Muscle of leg (tissue), 11 donors: ENCODE results near the gene EVL. TPM values are rescaled to one million over a fixed set of nuclear protein-coding genes. Genes with fewer than 3 reads are reported as not detected.

ENCODE experiments used
- DNase-seq: peaks from one replicate; pipeline ENCODE4 v3.0.0; 2013
- H3K27ac ChIP-seq: one replicate; pipeline ENCODE4 v1.5.1; 2013; ENCODE audit warnings: mild to moderate bottlenecking, low read length, control low read depth
- H3K27me3 ChIP-seq: one replicate; pipeline ENCODE4 v1.6.1; 2013; ENCODE audit warnings: low read length; ENCODE audit not compliant: control insufficient read depth, insufficient read depth
- H3K36me3 ChIP-seq: one replicate; pipeline ENCODE4 v1.6.1; 2013; ENCODE audit warnings: low read length; ENCODE audit not compliant: control insufficient read depth, insufficient read depth
- H3K4me1 ChIP-seq: one replicate; pipeline ENCODE4 v1.6.1; 2013; ENCODE audit warnings: low read length; ENCODE audit not compliant: control insufficient read depth, insufficient read depth
- H3K4me3 ChIP-seq: one replicate; pipeline ENCODE4 v1.5.1; 2013; ENCODE audit warnings: low read length, control low read depth
- H3K9me3 ChIP-seq: replicated peaks from 2 replicates; pipeline ENCODE4 v1.6.1; 2013; ENCODE audit warnings: low read depth, low read length; ENCODE audit not compliant: control insufficient read depth
- WGBS: methylation state at CpG from one replicate; pipeline ENCODE4 v1.1.5; 2013; ENCODE audit warnings: missing lambda C conversion rate; ENCODE audit not compliant: insufficient coverage; 5-methylcytosine and 5-hydroxymethylcytosine counted together
- polyA plus RNA-seq, 8 donors: library from polyadenylated mRNA; unstranded; fragments of 120-200 nt; gene quantifications; one replicate each; pipeline versions ENCODE4 v1.2.1 to v1.2.3, GENCODE V29; 2013; ENCODE audit warnings: inconsistent platforms in 1 of 8, low replicate concordance in 1 of 8; ENCODE audit not compliant: insufficient read length in 8 of 8, insufficient read depth in 1 of 8
- total RNA-seq: library from RNA; stranded (reverse); fragments of 120-200 nt; gene quantifications from one replicate; pipeline ENCODE4 v1.2.4, GENCODE V29; 2013

The EVL gene
- total and polyA plus RNA-seq, 9 donors = 32.8 to 85.2 (median 60.7) TPM

GRCh38 chr14:100144996-100145646 lies 79.9 kb downstream of the EVL start:
- Histone ChIP-seq H3K9me3 (no peaks in the 10 kb centered on the region), H3K4me1 (peaks cover 30% of the 10 kb centered on the region), H3K27me3 (no peaks in the 10 kb centered on the region), H3K4me3 (no peak overlapping the region), H3K36me3 (peaks cover 12% of the 10 kb centered on the region), H3K27ac (no peak overlapping the region)
- 80% methylated on average over 16 of the region's 18 CpGs for WGBS
- no peak for DNase-seq

GRCh38 chr14:100145682-100146464 lies 80.7 kb downstream of the EVL start:
- WGBS = 79% methylated on average over 19 of the region's 27 CpGs
- Histone ChIP-seq H3K36me3 (peaks cover 12% of the 10 kb centered on the region), H3K4me1 (peaks cover 23% of the 10 kb centered on the region), H3K27me3 (no peaks in the 10 kb centered on the region), H3K9me3 (no peaks in the 10 kb centered on the region), H3K4me3 (no peak overlapping the region), H3K27ac (no peak overlapping the region)
- DNase-seq = no peak

- no peak overlapping the region for H3K4me3 ChIP-seq
- DNase-seq = no peak
- H3K27ac ChIP-seq = no peak overlapping the region
- no peaks in the 10 kb centered on the region for H3K27me3 ChIP-seq
- peaks cover 20% of the 10 kb centered on the region for H3K4me1 ChIP-seq
- H3K9me3 ChIP-seq = no peaks in the 10 kb centered on the region
- H3K36me3 ChIP-seq = peaks cover 12% of the 10 kb centered on the region
- WGBS = 87% methylated on average over 26 of the region's 29 CpGs
Measured at GRCh38 chr14:100146531-100147091, 81.4 kb downstream of the EVL start.

- Histone ChIP-seq H3K4me1 (peaks cover 14% of the 10 kb centered on the region), H3K36me3 (peaks cover 12% of the 10 kb centered on the region), H3K4me3 (no peak overlapping the region), H3K27ac (no peak overlapping the region), H3K9me3 (no peaks in the 10 kb centered on the region), H3K27me3 (no peaks in the 10 kb centered on the region)
- 82% methylated on average over 20 of the region's 20 CpGs for WGBS
- no peak for DNase-seq
Measured at GRCh38 chr14:100147181-100147631, 82.0 kb downstream of the EVL start.

GRCh38 chr14:100147691-100148464 lies 82.7 kb downstream of the EVL start:
- peaks cover 8% of the 10 kb centered on the region for H3K4me1 ChIP-seq
- H3K36me3 ChIP-seq = peaks cover 12% of the 10 kb centered on the region
- DNase-seq = no peak
- no peaks in the 10 kb centered on the region for H3K9me3 ChIP-seq
- H3K27me3 ChIP-seq = no peaks in the 10 kb centered on the region
- H3K4me3 ChIP-seq = no peak overlapping the region
- WGBS = 80% methylated on average over 23 of the region's 28 CpGs
- no peak overlapping the region for H3K27ac ChIP-seq

GRCh38 chr14:100148837-100149731 lies 83.9 kb downstream of the EVL start:
- WGBS = 94% methylated on average over 54 of the region's 58 CpGs
- DNase-seq = no peak
- no peak overlapping the region for H3K27ac ChIP-seq

GRCh38 chr14:100149851-100150611 lies 84.8 kb downstream of the EVL start:
- Histone ChIP-seq H3K4me3 (no peak overlapping the region), H3K27ac (no peak overlapping the region)
- WGBS = 32% methylated on average over 11 of the region's 21 CpGs

More at GRCh38 chr14:100148837-100149731, 83.9 kb downstream of the EVL start:
- Histone ChIP-seq H3K9me3 (no peaks in the 10 kb centered on the region), H3K4me1 (peaks cover 6% of the 10 kb centered on the region), H3K36me3 (peaks cover 6% of the 10 kb centered on the region), H3K4me3 (no peak overlapping the region), H3K27me3 (no peaks in the 10 kb centered on the region)

GRCh38 chr14:100150932-100151587 lies 85.8 kb downstream of the EVL start:
- Histone ChIP-seq H3K9me3 (peaks cover 8% of the 10 kb centered on the region), H3K36me3 (no peaks in the 10 kb centered on the region), H3K4me1 (peaks cover 10% of the 10 kb centered on the region), H3K27ac (no peak overlapping the region), H3K4me3 (no peak overlapping the region), H3K27me3 (no peaks in the 10 kb centered on the region)
- 65% methylated on average over 11 of the region's 12 CpGs for WGBS
- no peak for DNase-seq

More at GRCh38 chr14:100149851-100150611, 84.8 kb downstream of the EVL start:
- Histone ChIP-seq H3K9me3 (peaks cover 8% of the 10 kb centered on the region), H3K27me3 (no peaks in the 10 kb centered on the region), H3K36me3 (no peaks in the 10 kb centered on the region), H3K4me1 (peaks cover 6% of the 10 kb centered on the region)
- DNase-seq = no peak
